Esophagus squamous epithelium (tissue), 5 donors: Measurements from ENCODE around the gene UCHL1. TPM values are rescaled to one million over a fixed set of nuclear protein-coding genes. Genes with fewer than 3 reads are reported as not detected.

Experiments used
- DNase-seq: peaks from one replicate; lab custom pipeline; 2025; lab: John Stamatoyannopoulos, UW
- H3K27ac ChIP-seq, 4 donors: fragments of 200-600 bp; sonication (generic); one replicate each; pipeline ENCODE4 v1.5.1; 2016 to 2019; ENCODE audit warnings: mild to moderate bottlenecking in 1 of 4
- H3K27me3 ChIP-seq, 4 donors: fragments of 200-600 bp; sonication (generic); 1 replicate in 3 of 4; 2 replicates in 1 of 4; pipeline versions ENCODE4 v1.5.1 to v1.6.0; 2017 to 2021; ENCODE audit warnings: antibody characterized with exemption in 1 of 4
- H3K36me3 ChIP-seq, 3 donors: fragments of 200-600 bp; sonication (generic); one replicate each; pipeline ENCODE4 v1.5.1; 2016 to 2019
- H3K4me1 ChIP-seq, 3 donors: fragments of 200-600 bp; sonication (generic); one replicate each; pipeline ENCODE4 v1.5.1; 2017 to 2019
- H3K4me3 ChIP-seq, 4 donors: fragments of 200-600 bp; sonication (generic); 1 replicate in 3 of 4; 2 replicates in 1 of 4; pipeline ENCODE4 v1.5.1; 2016 to 2019; ENCODE audit warnings: mild to moderate bottlenecking in 2 of 4, moderate library complexity in 1 of 4
- H3K9me3 ChIP-seq, 3 donors: fragments of 200-600 bp; sonication (generic); one replicate each; pipeline ENCODE4 v1.5.1; 2016 to 2019
- CTCF ChIP-seq, 6 experiments: fragments of 450-650 bp in 4 of 6; fragments of 200-600 bp in 2 of 6; sonication (generic) in 2 of 6; IDR thresholded peaks; one replicate each; pipeline ENCODE4 v1.5.1; 2016 to 2019; ENCODE audit warnings: antibody characterized with exemption in 6 of 6, mild to moderate bottlenecking in 4 of 6, moderate library complexity in 4 of 6
- POLR2A ChIP-seq, 4 donors: fragments of 450-650 bp; IDR thresholded peaks; one replicate each; pipeline ENCODE4 v1.6.1; 2017; ENCODE audit warnings: antibody characterized with exemption in 4 of 4, mild to moderate bottlenecking in 4 of 4, moderate library complexity in 3 of 4
- WGBS, 2 donors: methylation state at CpG; one replicate each; pipeline ENCODE4 v1.1.5; 2018; 5-methylcytosine and 5-hydroxymethylcytosine counted together
- intact Hi-C: fragments of 100-400 bp; cut with DNase I; formaldehyde crosslinking; loops from one replicate; pipeline ENCODE4 v1.15.0; 2022
- total RNA-seq, 4 donors: library from RNA; depleted of rRNA; stranded (reverse); fragments of >200 nt; gene quantifications; one replicate each; pipeline ENCODE4 v1.1.0, GENCODE V29; 2016
- donor health status: DM: yes; HTN: yes; CAD: no.

Gene UCHL1
- total RNA-seq, 4 donors from 2014 or later, result 3.9 to 9.6 (median 9.0) TPM

GRCh38 chr4:41212616-41213203, 44.0 kb upstream of the UCHL1 start:
- no peak for DNase-seq
- TF ChIP-seq CTCF (IDR thresholded peaks at IDR 0.05), result peak in 5 of 6 experiments; percentile 45 to 74 (median 58)
- TF ChIP-seq POLR2A (IDR thresholded peaks at IDR 0.05), result no peak
- Histone ChIP-seq H3K36me3 (no peaks in the 10 kb centered on the region), H3K4me3 (peak overlapping the region in 3 of 4 donors; percentile 84 to 96 (median 89)), H3K4me1 (peaks cover 0 to 48% (median 14%) of the 10 kb centered on the region in 3 donors), H3K27me3 (peaks cover 0 to 6% (median 0%) of the 10 kb centered on the region in 4 donors), H3K9me3 (no peaks in the 10 kb centered on the region), H3K27ac (no peak overlapping the region)
- WGBS, 2 donors, result 15 to 16% methylated on average over 12 of the region's 12 CpGs
- intact Hi-C loops, result loop anchor here (5.0 kb wide), 1 partner anchor 235 kb away; no protein-coding TSS in a partner anchor

GRCh38 chr4:41213625-41214135, 43.0 kb upstream of the UCHL1 start:
- peak overlapping the region; percentile 64 to 96 (median 86) for H3K4me3 ChIP-seq
- no peaks in the 10 kb centered on the region for H3K36me3 ChIP-seq
- intact Hi-C loops, result loop anchor here (5.0 kb wide), 1 partner anchor 236 kb away; no protein-coding TSS in a partner anchor
- no peak for TF ChIP-seq CTCF (IDR thresholded peaks at IDR 0.05)
- no peak for TF ChIP-seq POLR2A (IDR thresholded peaks at IDR 0.05)
- no peak for DNase-seq
- no peaks in the 10 kb centered on the region for H3K9me3 ChIP-seq
- H3K27ac ChIP-seq, result peak overlapping the region; percentile 78 to 94 (median 92)
- WGBS, 2 donors, result 0 to 4% methylated on average over 5 to 8 of the region's 35 CpGs
- H3K4me1 ChIP-seq, result peaks cover 0 to 48% (median 14%) of the 10 kb centered on the region in 3 donors
- H3K27me3 ChIP-seq, result peaks cover 0 to 6% (median 0%) of the 10 kb centered on the region in 4 donors

GRCh38 chr4:41214136-41214824, 42.4 kb upstream of the UCHL1 start, which contains the start of gene APBB2:
TSS of gene APBB2 (minus strand) at chr4:41214542. CDS start at chr4:41033254, 181,288 bp downstream.
- DNase-seq, result peak; percentile 27
- no CpG with 5 or more reads among the region's 71 CpGs for WGBS, 2 donors
- TF ChIP-seq CTCF (IDR thresholded peaks at IDR 0.05) (peak; percentile 49 to 77 (median 56)), POLR2A (IDR thresholded peaks at IDR 0.05) (peak in 3 of 4 donors; percentile 21 to 80 (median 76))
- intact Hi-C loops, result loop anchor here (5.0 kb wide), 1 partner anchor 237 kb away; no protein-coding TSS in a partner anchor
- H3K4me3 ChIP-seq, result peak within 1 kb of the TSS; percentile 64 to 96 (median 86)
- H3K27me3 ChIP-seq, result peaks cover 0 to 6% (median 0%) of the 10 kb centered on the region in 4 donors
- H3K9me3 ChIP-seq, result no peaks in the 10 kb centered on the region
- H3K27ac ChIP-seq, result peak within 1 kb of the TSS; percentile 78 to 94 (median 92)
- no peaks in the 10 kb centered on the region for H3K36me3 ChIP-seq
- peaks cover 0 to 48% (median 14%) of the 10 kb centered on the region in 3 donors for H3K4me1 ChIP-seq

GRCh38 chr4:41214825-41215146, 41.9 kb upstream of the UCHL1 start:
- no peaks in the 10 kb centered on the region for H3K36me3 ChIP-seq
- peaks cover 0 to 48% (median 14%) of the 10 kb centered on the region in 3 donors for H3K4me1 ChIP-seq
- DNase-seq, result no peak
- TF ChIP-seq CTCF (IDR thresholded peaks at IDR 0.05) (peak in 1 of 6 experiments; percentile 2), POLR2A (IDR thresholded peaks at IDR 0.05) (no peak)
- intact Hi-C loops, result loop anchor here (5.0 kb wide), 2 partner anchors 237 to 287 kb away; no protein-coding TSS in a partner anchor
- H3K4me3 ChIP-seq, result peak overlapping the region; percentile 64 to 96 (median 86)
- peaks cover 0 to 6% (median 0%) of the 10 kb centered on the region in 4 donors for H3K27me3 ChIP-seq
- 17 to 18% methylated on average over 4 to 5 of the region's 8 CpGs for WGBS, 2 donors
- H3K9me3 ChIP-seq, result no peaks in the 10 kb centered on the region
- peak overlapping the region; percentile 78 to 94 (median 92) for H3K27ac ChIP-seq
